HUDEP-2 (cell line): Measurements from ENCODE around the gene SUGCT.

Experiments used
- DNase-seq, 76 experiments: peaks; one replicate each; lab custom pipeline; 2025; ENCODE audit not compliant: unreplicated experiment in 76 of 76; lab: John Stamatoyannopoulos, UW

The SUGCT gene

GRCh38 chr7:40749877-40750276, 615.1 kb downstream of the SUGCT start:
- no peak for DNase-seq

- DNase-seq, result no peak
These were observed 618.6 kb downstream of the SUGCT start for GRCh38 chr7:40753455-40753854.

- no peak for DNase-seq
These were observed 620.6 kb downstream of the SUGCT start for GRCh38 chr7:40755438-40755837.

- no peak for DNase-seq
These were observed 622.3 kb downstream of the SUGCT start for GRCh38 chr7:40757109-40757508.

- peak in 1 of 76 experiments; percentile 4 for DNase-seq
These were observed 623.8 kb downstream of the SUGCT start for GRCh38 chr7:40758590-40758989.

- DNase-seq, result no peak
These were observed 625.6 kb downstream of the SUGCT start for GRCh38 chr7:40760293-40760964.

GRCh38 chr7:40760987-40761386, 626.2 kb downstream of the SUGCT start:
- no peak for DNase-seq

- DNase-seq, result no peak
These were observed 627.2 kb downstream of the SUGCT start for GRCh38 chr7:40761762-40762560.

- DNase-seq, result no peak
These were observed 628.8 kb downstream of the SUGCT start for GRCh38 chr7:40763319-40764287.

GRCh38 chr7:40765639-40766038, 630.8 kb downstream of the SUGCT start:
- DNase-seq, result no peak

GRCh38 chr7:40772096-40772495, 637.3 kb downstream of the SUGCT start:
- DNase-seq, result no peak

- no peak for DNase-seq
These were observed 638.9 kb downstream of the SUGCT start for GRCh38 chr7:40773656-40774055.

- no peak for DNase-seq
These were observed 641.1 kb downstream of the SUGCT start for GRCh38 chr7:40775877-40776276.

GRCh38 chr7:40777730-40778312, 643.0 kb downstream of the SUGCT start:
- DNase-seq, result no peak

- no peak for DNase-seq
These were observed 645.7 kb downstream of the SUGCT start for GRCh38 chr7:40780460-40780859.

- no peak for DNase-seq
These were observed 648.0 kb downstream of the SUGCT start for GRCh38 chr7:40782836-40783235.

GRCh38 chr7:40784176-40784575, 649.4 kb downstream of the SUGCT start:
- no peak for DNase-seq

GRCh38 chr7:40786909-40787308, 652.1 kb downstream of the SUGCT start:
- no peak for DNase-seq

GRCh38 chr7:40793132-40793531, 658.3 kb downstream of the SUGCT start:
- DNase-seq, result no peak

GRCh38 chr7:40795607-40796006, 660.8 kb downstream of the SUGCT start:
- no peak for DNase-seq

GRCh38 chr7:40796723-40797122, 661.9 kb downstream of the SUGCT start:
- no peak for DNase-seq
